Islet precursor cell (in vitro differentiated cells): ENCODE measurements around the gene ZMYND11.
"Not testable (repeated sequence)": the region's sequence is repeated elsewhere in the genome, so short reads cannot be mapped to it uniquely, and the experiment has no call there.

Experiments used
- DNase-seq: peaks from one replicate; pipeline ENCODE4 v3.0.0-alpha.2; 2018

Gene ZMYND11

DNA sequence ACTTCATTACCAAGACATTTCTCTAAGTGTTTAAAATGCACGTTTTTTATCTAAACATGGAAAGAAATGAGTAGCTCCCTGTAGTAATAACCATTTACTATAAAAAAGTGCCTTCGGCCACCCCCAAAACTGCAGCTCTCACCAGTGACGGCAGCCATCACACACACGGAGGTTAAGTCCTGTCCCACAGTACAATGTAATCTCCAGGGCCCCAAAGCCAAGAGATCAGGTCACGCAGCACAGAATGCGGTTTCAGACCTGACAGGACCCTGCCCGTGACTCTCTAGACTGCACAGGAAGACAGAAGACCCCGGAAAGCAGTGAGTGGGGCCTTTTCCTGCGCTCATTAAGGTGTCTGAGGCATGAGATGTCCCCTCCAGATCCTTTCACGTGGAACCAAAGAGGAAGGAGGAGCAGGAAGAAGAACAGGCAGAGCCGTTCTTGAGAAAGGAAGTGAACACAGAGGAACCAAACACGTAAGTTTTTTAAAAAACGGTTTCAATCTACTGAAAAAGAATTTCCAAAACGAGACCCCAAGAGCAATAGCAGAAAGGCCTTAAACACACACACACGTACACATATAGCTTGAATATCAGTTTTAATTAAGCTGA, 125.7 kb downstream of the ZMYND11 start:
- DNase-seq, result peak; percentile 41

- DNase-seq, result peak; percentile 24
Observed at GRCh38 chr10:264160-265073, 129.2 kb downstream of the ZMYND11 start.

DNA sequence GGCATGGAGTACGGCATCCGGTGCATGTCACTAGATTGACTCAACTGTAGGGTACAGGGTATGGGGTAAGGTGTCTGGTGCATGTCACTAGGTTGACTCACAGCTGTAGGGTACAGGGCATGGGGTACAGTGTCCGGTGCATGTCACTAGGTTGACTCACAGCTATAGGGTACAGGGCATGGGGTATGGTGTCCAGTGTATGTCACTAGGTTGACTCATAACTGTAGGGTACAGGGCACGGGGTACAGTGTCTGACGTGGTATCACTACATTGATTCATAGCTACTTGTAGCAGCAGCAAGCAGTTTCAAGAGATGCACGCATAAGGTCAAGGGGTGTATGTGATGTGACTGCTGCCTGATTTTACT, 129.8 kb downstream of the ZMYND11 start:
- DNase-seq, result peak; percentile 16

DNA sequence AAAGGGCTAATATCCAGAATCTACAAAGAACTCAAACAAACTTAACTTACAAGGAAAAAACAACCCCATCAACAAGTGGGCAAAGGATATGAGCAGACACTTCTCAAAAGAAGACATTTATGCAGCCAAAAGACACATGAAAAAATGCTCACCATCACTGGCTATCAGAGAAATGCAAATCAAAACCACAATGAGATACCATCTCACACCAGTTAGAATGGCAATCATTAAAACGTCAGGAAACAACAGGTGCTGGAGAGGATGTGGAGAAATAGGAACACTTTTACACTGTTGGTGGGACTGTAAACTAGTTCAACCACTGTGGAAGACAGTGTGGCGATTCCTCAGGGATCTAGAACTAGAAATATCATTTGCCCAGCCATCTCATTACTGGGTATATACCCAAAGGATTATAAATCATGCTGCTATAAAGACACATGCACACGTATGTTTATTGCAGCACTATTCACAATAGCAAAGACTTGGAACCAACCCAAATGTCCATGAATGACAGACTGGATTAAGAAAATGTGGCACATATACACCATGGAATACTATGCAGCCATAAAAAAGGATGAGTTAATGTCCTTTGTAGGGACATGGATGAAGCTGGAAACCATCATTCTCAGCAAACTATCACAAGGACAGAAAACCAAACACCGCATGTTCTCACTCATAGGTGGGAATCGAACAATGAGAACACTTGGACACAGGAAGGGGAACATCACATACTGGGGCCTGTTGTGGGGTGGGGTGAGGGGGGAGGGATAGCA, 130.7 kb downstream of the ZMYND11 start:
- not testable (repeated sequence) for DNase-seq

DNA sequence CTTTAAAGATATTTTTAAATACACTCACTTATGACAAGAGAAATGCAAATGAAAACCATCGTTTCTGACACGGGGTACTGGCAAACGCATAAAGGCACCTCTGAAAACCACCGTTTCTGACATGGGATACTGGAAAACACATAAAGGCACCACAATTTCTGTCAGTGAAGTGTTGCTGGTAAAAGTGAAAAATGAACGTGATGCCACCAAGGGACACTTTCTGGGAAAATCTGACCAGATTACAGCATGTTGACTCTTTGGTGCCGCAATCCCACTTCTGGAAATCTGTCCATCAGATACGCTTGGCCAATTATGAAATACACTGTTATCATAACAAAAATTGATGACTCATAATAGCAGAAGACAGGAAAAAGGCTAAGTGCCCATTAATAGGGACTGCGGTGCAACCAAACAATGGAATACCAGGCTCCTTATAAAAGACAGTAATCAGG, 131.7 kb downstream of the ZMYND11 start:
- DNase-seq, result peak; percentile 9

GRCh38 chr10:267705-268104, 132.4 kb downstream of the ZMYND11 start:
- peak; percentile 43 for DNase-seq

DNA sequence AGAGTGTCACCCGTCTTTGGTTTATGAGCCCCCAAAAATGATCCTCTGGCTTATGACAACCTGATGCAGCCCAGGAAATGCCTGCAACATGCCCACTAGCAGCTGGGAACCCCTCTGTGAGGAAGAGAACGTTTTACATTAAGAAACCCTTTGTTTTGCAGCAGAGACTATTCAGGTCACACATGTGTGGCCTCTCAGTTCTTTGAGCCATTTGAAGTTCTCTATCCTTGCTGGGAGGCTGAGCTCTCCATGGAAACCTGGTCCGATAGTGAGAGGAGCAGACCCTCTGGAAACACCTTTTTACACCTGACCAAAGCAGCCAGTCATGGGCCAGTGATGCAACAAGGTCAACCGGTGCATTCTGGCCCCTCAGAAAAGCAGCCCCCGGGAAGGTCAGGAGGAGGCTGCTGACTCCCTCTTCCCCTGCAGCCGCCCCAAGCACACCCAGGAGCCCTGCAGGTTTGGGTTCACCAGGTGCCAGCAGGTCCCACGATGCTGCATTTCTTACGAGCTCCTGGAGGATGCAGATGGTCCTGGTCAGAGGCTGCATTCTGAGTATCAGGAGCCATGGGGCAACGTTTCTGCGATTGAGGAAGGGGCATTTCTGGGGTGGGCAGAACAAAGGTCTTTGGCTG, 134.3 kb downstream of the ZMYND11 start:
- DNase-seq, result peak; percentile 20

GRCh38 chr10:271201-271600, 135.9 kb downstream of the ZMYND11 start:
- peak; percentile 60 for DNase-seq

DNA sequence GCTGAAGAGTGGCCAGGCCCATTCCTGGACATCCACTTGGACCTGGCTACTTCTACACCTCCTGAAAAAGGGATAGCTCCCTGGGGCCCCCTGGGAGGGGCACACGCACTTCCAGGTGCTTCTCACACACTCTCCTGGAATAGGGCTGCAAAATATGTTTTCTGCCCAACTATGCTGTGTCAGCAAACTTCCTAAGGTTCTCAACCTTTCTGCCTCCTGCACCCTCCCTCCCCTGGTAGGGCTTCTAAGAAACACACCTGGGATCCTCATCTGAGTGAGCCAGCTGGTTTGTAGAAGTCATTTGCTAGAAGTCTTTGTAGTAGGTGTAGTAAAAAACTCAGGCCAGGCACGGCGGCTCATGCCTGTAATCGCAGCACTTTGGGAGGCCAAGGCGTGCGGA, 136.5 kb downstream of the ZMYND11 start:
- peak; percentile 23 for DNase-seq

- peak; percentile 34 for DNase-seq
Observed at GRCh38 chr10:273088-273487, 137.8 kb downstream of the ZMYND11 start.

DNA sequence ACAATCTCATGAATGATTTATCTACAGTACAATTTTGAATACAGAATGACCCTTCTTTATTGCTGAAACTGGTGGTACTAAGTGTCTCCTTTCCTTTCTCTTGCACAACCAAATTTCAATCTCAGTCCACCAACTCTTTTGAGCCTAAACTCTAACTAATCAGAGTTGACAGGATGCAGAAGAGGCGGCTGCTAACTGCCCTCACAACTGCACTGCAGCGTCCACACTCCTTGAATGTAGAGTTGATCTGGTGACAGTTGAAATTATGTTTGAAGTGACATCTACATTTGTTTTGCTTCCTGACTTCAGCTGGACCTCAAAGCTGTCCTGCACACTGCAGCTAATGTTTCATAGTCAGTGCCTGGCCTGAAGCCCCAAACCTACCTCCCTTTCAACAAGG, 139.6 kb downstream of the ZMYND11 start:
- DNase-seq, result no peak

GRCh38 chr10:275680-276079, 140.4 kb downstream of the ZMYND11 start:
- peak; percentile 52 for DNase-seq

DNA sequence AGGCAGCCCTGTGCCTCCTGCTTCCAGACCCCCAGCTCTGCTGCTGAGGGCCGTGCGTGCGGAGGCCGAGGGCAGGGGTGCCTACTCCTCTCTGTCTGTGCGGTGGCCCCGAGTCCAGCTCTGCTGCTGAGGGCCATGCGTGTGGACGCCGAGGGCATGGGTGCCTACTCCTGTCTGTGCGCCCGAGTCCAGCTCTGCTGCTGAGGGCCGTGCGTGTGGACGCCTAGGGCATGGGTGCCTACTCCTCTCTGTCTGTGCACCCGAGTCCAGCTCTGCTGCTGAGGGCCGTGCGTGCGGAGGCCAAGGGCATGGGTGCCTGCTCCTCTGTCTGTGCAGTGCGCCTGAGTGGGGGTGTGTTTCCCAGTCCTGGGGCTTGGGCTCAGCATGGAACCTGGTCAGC, 142.7 kb downstream of the ZMYND11 start:
- DNase-seq, result peak; percentile 39

DNA sequence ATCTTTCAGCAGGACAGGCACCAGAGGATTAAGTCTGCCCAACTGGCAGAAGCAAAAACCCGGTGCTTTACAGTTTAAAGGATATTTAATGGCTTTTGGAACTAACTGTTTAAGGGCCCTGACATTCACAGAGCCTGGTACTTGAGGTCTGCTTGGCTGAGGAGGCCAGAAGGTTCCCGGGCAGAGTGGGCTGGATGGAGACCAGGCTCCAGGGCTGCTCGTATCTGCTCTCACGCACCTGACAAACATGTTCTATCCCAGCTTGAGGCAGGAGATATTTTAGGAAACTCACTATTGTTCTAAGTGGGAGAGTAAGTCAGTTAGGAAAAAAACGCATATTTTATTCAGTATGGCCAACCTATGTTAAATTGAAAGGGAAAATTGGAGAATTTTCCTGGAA, 143.5 kb downstream of the ZMYND11 start:
- peak; percentile 12 for DNase-seq

GRCh38 chr10:279232-279631, 144.0 kb downstream of the ZMYND11 start:
- no peak for DNase-seq

DNA sequence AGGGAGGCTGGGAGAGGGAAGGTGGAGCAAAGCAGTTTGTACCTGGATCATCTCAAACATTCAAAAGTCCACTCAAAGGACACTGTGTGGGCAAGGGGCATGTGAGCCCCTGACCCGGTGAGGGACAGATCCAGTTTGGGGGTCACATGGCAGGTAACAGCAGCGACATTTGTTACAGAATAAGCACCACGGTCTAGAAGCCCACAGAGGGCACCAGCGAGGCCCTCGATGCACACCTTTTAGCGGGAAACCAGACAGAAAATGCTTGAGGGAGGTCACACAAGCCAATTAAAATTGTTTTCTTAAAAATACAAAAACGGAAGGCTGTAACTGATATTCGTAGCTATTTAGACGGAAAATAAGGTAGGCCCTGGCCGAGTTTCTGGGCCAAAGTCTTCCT, 144.4 kb downstream of the ZMYND11 start:
- DNase-seq, result no peak

- DNase-seq, result no peak
Observed at GRCh38 chr10:282294-283139, 147.3 kb downstream of the ZMYND11 start.

DNA sequence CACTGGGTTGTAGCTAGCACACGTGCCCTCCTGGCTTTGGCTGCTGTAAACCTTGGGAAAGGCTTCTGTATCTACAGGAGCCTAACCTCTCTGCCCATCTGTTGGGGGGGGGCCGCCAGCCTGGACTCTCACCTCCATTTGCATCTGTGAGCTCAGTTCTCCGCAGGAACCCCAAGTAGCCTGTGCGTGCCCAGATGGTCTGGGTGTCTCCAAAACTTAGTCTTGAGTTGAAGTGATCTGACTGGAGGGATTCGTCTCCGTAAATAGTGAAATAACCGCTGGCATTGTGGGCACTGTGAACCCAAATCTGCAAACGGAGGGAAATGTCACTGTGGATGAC, 147.9 kb downstream of the ZMYND11 start:
- DNase-seq, result no peak

DNA sequence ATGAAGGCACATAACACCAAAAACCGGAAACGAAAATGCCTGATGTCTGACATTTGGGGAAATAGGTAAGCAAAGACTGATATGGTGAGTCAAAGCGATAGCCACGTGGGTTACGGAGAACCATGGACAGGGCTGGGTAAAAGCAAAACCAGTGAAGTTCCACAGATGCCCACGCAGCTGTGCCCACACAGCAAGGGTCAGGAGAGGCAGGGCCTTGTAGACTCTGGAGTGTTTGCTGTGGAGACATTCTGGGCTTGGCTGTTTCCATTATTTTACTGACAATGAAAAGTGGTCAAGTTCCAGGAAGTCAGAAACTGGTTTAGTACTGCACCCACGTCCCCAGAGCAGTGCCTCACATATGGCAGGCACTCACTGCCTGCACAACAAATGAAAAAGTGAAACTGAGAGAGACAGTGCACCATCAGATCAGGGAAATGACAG, 148.7 kb downstream of the ZMYND11 start:
- no peak for DNase-seq

DNA sequence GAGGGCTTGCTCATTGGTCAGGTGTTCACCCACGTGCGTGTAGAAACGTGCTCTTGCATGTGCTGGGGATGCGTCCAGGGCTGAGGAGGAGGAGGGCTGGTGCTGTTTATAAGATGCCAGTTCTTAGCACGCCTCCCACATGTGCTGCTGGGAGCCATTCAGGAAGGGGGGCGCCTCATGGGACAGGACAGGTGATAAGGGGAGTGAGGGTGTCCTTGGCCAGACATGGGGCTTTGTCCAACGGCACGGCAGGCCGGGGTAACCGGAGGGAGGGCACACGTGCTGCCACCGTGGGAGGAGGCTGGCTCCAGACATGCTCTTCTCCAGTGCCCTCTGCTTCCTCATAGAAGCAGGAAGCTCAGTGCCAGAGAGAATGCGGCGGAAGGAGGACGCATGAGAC, 150.0 kb downstream of the ZMYND11 start:
- DNase-seq, result no peak

GRCh38 chr10:287026-287709, 151.9 kb downstream of the ZMYND11 start:
- DNase-seq, result no peak

GRCh38 chr10:287814-288213, 152.6 kb downstream of the ZMYND11 start:
- DNase-seq, result peak; percentile 83
